Hepatocyte (in vitro differentiated cells): ENCODE data around the gene MEOX2. TPM values are rescaled to one million over a fixed set of nuclear protein-coding genes. Genes with fewer than 3 reads are reported as not detected.

Experiments used
- DNase-seq: peaks from one replicate; pipeline ENCODE4 v3.0.0-alpha.2; 2016; ENCODE audit warnings: low spot score
- H2AFZ ChIP-seq: fragments of 200-600 bp; sonication (generic); 2 replicates; pipeline ENCODE4 v1.6.0; 2016; ENCODE audit warnings: antibody characterized with exemption, mild to moderate bottlenecking
- H3K27ac ChIP-seq: fragments of 200-600 bp; sonication (generic); 2 replicates; pipeline ENCODE4 v1.5.1; 2016; ENCODE audit warnings: mild to moderate bottlenecking
- H3K27me3 ChIP-seq: fragments of 200-600 bp; sonication (generic); 2 replicates; pipeline ENCODE4 v1.6.1; 2016
- H3K36me3 ChIP-seq: fragments of 200-600 bp; sonication (generic); replicated peaks from 2 replicates; pipeline ENCODE4 v1.5.1; 2016; ENCODE audit warnings: low read depth; ENCODE audit not compliant: insufficient read depth
- H3K4me1 ChIP-seq: fragments of 200-600 bp; sonication (generic); 2 replicates; pipeline ENCODE4 v1.5.1; 2016; ENCODE audit warnings: mild to moderate bottlenecking, moderate library complexity; ENCODE audit not compliant: insufficient read depth
- H3K4me2 ChIP-seq: fragments of 200-600 bp; sonication (generic); 2 replicates; pipeline ENCODE4 v1.6.0; 2016
- H3K4me3 ChIP-seq: fragments of 200-600 bp; sonication (generic); 2 replicates; pipeline ENCODE4 v1.5.1; 2016; ENCODE audit warnings: mild to moderate bottlenecking
- H3K79me2 ChIP-seq: fragments of 200-600 bp; sonication (generic); 2 replicates; pipeline ENCODE4 v1.6.0; 2017; ENCODE audit warnings: mild to moderate bottlenecking
- H3K9me2 ChIP-seq: fragments of 200-600 bp; sonication (generic); replicated peaks from 2 replicates; pipeline ENCODE4 v1.6.0; 2017; ENCODE audit warnings: mild to moderate bottlenecking; ENCODE audit not compliant: insufficient read depth
- H3K9me3 ChIP-seq: fragments of 200-600 bp; sonication (generic); 2 replicates; pipeline ENCODE4 v1.5.1; 2016; ENCODE audit warnings: low read depth, mild to moderate bottlenecking
- H4K20me1 ChIP-seq: fragments of 200-600 bp; sonication (generic); 2 replicates; pipeline ENCODE4 v1.6.0; 2016; ENCODE audit warnings: mild to moderate bottlenecking; ENCODE audit not compliant: insufficient read depth, poor library complexity, severe bottlenecking
- CTCF ChIP-seq: fragments of 200-600 bp; sonication (generic); IDR thresholded peaks from 2 replicates; pipeline ENCODE4 v1.5.1; 2016; ENCODE audit warnings: antibody characterized with exemption, mild to moderate bottlenecking; ENCODE audit not compliant: poor library complexity
- EZH2 ChIP-seq: fragments of 200-600 bp; sonication (generic); IDR thresholded peaks from 2 replicates; pipeline ENCODE4 v1.6.1; 2016; ENCODE audit warnings: antibody characterized with exemption, mild to moderate bottlenecking, borderline replicate concordance
- EZH2phosphoT487 ChIP-seq: fragments of 200-600 bp; sonication (generic); IDR thresholded peaks from one replicate; pipeline ENCODE4 v1.6.1; 2018; ENCODE audit warnings: antibody characterized with exemption, mild to moderate bottlenecking, low read depth, moderate library complexity; ENCODE audit not compliant: unreplicated experiment, severe bottlenecking
- WGBS: methylation state at CpG from one replicate; pipeline ENCODE4 v1.1.6; 2016; ENCODE audit warnings: low lambda C conversion rate; ENCODE audit errors: missing lambda C conversion rate; 5-methylcytosine and 5-hydroxymethylcytosine counted together
- polyA plus RNA-seq: library from polyadenylated mRNA; unstranded; fragments of >200 nt; fragmentation: Nextera tagmentation; extraction: Ambion mirVana; gene quantifications from 2 replicates; pipeline ENCODE4 v1.2.1, GENCODE V29; 2016
- total RNA-seq: library from RNA; depleted of rRNA; stranded (reverse); fragments of >200 nt; gene quantifications from 2 replicates; pipeline ENCODE4 v1.2.3, GENCODE V29; 2014

MEOX2 gene
- total and polyA plus RNA-seq, 2 experiments from 2014 or later: 1.3 to 2.0 TPM

- Histone ChIP-seq H2AFZ (no peak overlapping the region), H3K9me2 (no peaks in the 10 kb centered on the region), H3K27me3 (no peaks in the 10 kb centered on the region), H3K9me3 (no peaks in the 10 kb centered on the region), H3K4me2 (no peak overlapping the region), H4K20me1 (no peaks in the 10 kb centered on the region), H3K79me2 (no peaks in the 10 kb centered on the region), H3K36me3 (no peaks in the 10 kb centered on the region), H3K27ac (no peak overlapping the region), H3K4me1 (no peaks in the 10 kb centered on the region), H3K4me3 (no peak overlapping the region)
- 59% methylated on average over 2 of the region's 2 CpGs for WGBS
- no peak for TF ChIP-seq CTCF
- no peak for TF ChIP-seq EZH2
- no peak for TF ChIP-seq EZH2phosphoT487
- DNase-seq: no peak
Measured at GRCh38 chr7:15567652-15568051, 118.8 kb downstream of the MEOX2 start.

GRCh38 chr7:15567036-15567435 lies 119.4 kb downstream of the MEOX2 start:
- Histone ChIP-seq H3K4me3 (no peak overlapping the region), H3K36me3 (no peaks in the 10 kb centered on the region), H3K27me3 (no peaks in the 10 kb centered on the region), H3K9me2 (no peaks in the 10 kb centered on the region), H3K79me2 (no peaks in the 10 kb centered on the region), H4K20me1 (no peaks in the 10 kb centered on the region), H3K27ac (no peak overlapping the region), H3K4me2 (no peak overlapping the region), H3K9me3 (no peaks in the 10 kb centered on the region), H3K4me1 (no peaks in the 10 kb centered on the region), H2AFZ (no peak overlapping the region)
- no peak for TF ChIP-seq EZH2
- TF ChIP-seq EZH2phosphoT487: no peak
- WGBS: 93% methylated on average over 3 of the region's 3 CpGs
- DNase-seq: no peak

- 91% methylated on average over 5 of the region's 5 CpGs for WGBS
- Histone ChIP-seq H2AFZ (no peak overlapping the region), H3K4me2 (no peak overlapping the region), H3K27ac (no peak overlapping the region), H3K79me2 (no peaks in the 10 kb centered on the region), H3K27me3 (no peaks in the 10 kb centered on the region), H3K4me3 (no peak overlapping the region), H3K9me3 (no peaks in the 10 kb centered on the region), H3K36me3 (no peaks in the 10 kb centered on the region), H3K4me1 (no peaks in the 10 kb centered on the region), H3K9me2 (no peaks in the 10 kb centered on the region), H4K20me1 (no peaks in the 10 kb centered on the region)
- no peak for TF ChIP-seq EZH2phosphoT487
- TF ChIP-seq CTCF: no peak
- no peak for TF ChIP-seq EZH2
- no peak for DNase-seq
Measured at GRCh38 chr7:15566476-15566875, 120.0 kb downstream of the MEOX2 start.

GRCh38 chr7:15561835-15562234 lies 124.6 kb downstream of the MEOX2 start, which contains the start of gene AGMO:
TSS of gene AGMO (minus strand) at chr7:15562015.
- peak within 1 kb of the TSS; percentile 6 for H3K4me3 ChIP-seq
- no peaks in the 10 kb centered on the region for H3K9me2 ChIP-seq
- TF ChIP-seq EZH2: no peak
- no peak for TF ChIP-seq EZH2phosphoT487
- TF ChIP-seq CTCF: no peak
- DNase-seq: peak; percentile 46
- peak within 1 kb of the TSS; percentile 24 for H2AFZ ChIP-seq
- peak within 1 kb of the TSS; percentile 38 for H3K4me2 ChIP-seq
- WGBS: 74% methylated on average over 5 of the region's 5 CpGs
- no peaks in the 10 kb centered on the region for H3K9me3 ChIP-seq
- H3K27me3 ChIP-seq: no peaks in the 10 kb centered on the region
- H4K20me1 ChIP-seq: no peaks in the 10 kb centered on the region
- H3K36me3 ChIP-seq: no peaks in the 10 kb centered on the region
- H3K27ac ChIP-seq: peak within 1 kb of the TSS; percentile 50
- H3K79me2 ChIP-seq: no peaks in the 10 kb centered on the region
- no peaks in the 10 kb centered on the region for H3K4me1 ChIP-seq

Other genes starting within 250 kb of the MEOX2 start
- gene AGMO, start 124.7 kb downstream of the MEOX2 start, total RNA-seq: 7.3 and 8.0 TPM in 2 replicates
- gene AGMO, start 124.7 kb downstream of the MEOX2 start, polyA plus RNA-seq: 4.0 and 6.5 TPM in 2 replicates